GM21447 (cell line): Measurements from ENCODE around the gene POFUT2.

Source experiments
- ATAC-seq: cut with Tn5 transposase; IDR thresholded peaks from one replicate; pipeline ENCODE4 v1.9.1; 2021; ENCODE audit not compliant: unreplicated experiment

POFUT2 gene

GRCh38 chr21:45265721-45266517 is 21.8 kb downstream of the POFUT2 start:
- ATAC-seq, result no peak

- no peak for ATAC-seq
Measured at GRCh38 chr21:45264912-45265515, 22.7 kb downstream of the POFUT2 start.

- ATAC-seq, result no peak
Measured at GRCh38 chr21:45264146-45264911, 23.4 kb downstream of the POFUT2 start.

GRCh38 chr21:45263534-45263933 is 24.2 kb downstream of the POFUT2 start:
- no peak for ATAC-seq

- no peak for ATAC-seq
Measured at GRCh38 chr21:45262616-45263015, 25.1 kb downstream of the POFUT2 start.

GRCh38 chr21:45262041-45262581 is 25.6 kb downstream of the POFUT2 start:
- ATAC-seq, result no peak

- no peak for ATAC-seq
Measured at GRCh38 chr21:45261093-45261492, 26.6 kb downstream of the POFUT2 start.

- ATAC-seq, result no peak
Measured at GRCh38 chr21:45260191-45260825, 27.4 kb downstream of the POFUT2 start.

GRCh38 chr21:45259206-45259840 is 28.4 kb downstream of the POFUT2 start:
- no peak for ATAC-seq

GRCh38 chr21:45258466-45258865 is 29.2 kb downstream of the POFUT2 start:
- no peak for ATAC-seq

- ATAC-seq, result no peak
Measured at GRCh38 chr21:45257673-45258341, 29.9 kb downstream of the POFUT2 start.

GRCh38 chr21:45256912-45257672 is 30.6 kb downstream of the POFUT2 start:
- ATAC-seq, result no peak

GRCh38 chr21:45256021-45256911 is 31.4 kb downstream of the POFUT2 start:
- ATAC-seq, result no peak

GRCh38 chr21:45255381-45256020 is 32.2 kb downstream of the POFUT2 start:
- no peak for ATAC-seq

GRCh38 chr21:45254460-45254930 is 33.2 kb downstream of the POFUT2 start:
- no peak for ATAC-seq

- no peak for ATAC-seq
Measured at GRCh38 chr21:45253633-45254459, 33.8 kb downstream of the POFUT2 start.

- no peak for ATAC-seq
Measured at GRCh38 chr21:45253180-45253579, 34.5 kb downstream of the POFUT2 start.
